ENCODE results near the gene TNFRSF13B.

Gene TNFRSF13B

GRCh38 chr17:16936536-16937310, 35.2 kb downstream of the TNFRSF13B start:
- no peak for DNase-seq

- DNase-seq: no peak
Measured at GRCh38 chr17:16935786-16936185, 36.1 kb downstream of the TNFRSF13B start.

- no peak for DNase-seq
Measured at GRCh38 chr17:16935241-16935663, 36.7 kb downstream of the TNFRSF13B start.

DNA sequence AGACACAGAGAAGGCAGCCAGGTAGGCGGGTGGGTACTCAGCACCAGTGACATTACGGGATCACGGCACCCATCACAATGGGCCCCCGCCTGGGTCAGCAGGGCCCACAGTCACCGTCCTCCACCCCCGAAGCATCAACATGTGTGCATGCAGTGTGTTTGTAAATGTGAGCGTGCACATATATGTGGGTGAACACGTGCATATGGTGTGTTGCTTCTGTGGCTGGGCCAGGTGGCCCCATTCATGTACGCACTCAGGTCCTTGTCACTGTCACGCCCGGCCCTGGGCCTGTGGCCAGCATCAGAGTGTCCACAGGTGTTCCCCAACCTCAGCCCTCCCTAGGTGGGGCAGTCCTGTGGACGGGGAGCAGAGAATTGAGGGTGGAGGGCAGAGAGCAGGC, 37.1 kb downstream of the TNFRSF13B start:
- no peak for DNase-seq

- DNase-seq: no peak
Measured at GRCh38 chr17:16934133-16934795, 37.7 kb downstream of the TNFRSF13B start.

- no peak for DNase-seq
Measured at GRCh38 chr17:16933317-16934132, 38.4 kb downstream of the TNFRSF13B start.

DNA sequence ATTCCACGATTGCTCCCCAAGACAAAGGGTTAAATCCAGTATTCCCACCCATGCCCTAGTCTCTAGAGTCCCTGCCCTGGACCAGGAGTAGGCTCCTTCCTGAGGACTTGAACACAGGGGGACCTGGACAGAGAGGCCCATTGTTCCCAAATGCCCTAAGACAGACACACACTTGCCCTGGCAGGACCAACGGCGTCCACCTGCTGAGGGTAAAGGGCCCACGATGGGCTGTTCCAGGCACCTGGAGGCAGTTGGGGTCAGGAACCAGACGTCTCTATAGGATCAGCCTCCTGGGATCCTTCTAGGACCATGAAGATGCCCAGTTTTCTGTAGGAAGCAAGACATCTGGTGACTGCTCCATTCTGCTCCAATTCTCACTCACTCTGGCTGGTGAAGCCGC, 39.3 kb downstream of the TNFRSF13B start:
- DNase-seq: no peak

GRCh38 chr17:16932156-16932555, 39.8 kb downstream of the TNFRSF13B start:
- no peak for DNase-seq

GRCh38 chr17:16931318-16932060, 40.4 kb downstream of the TNFRSF13B start:
- no peak for DNase-seq

- no peak for DNase-seq
Measured at GRCh38 chr17:16930571-16931317, 41.2 kb downstream of the TNFRSF13B start.

- DNase-seq: peak; percentile 63
Measured at GRCh38 chr17:16929757-16930520, 42.0 kb downstream of the TNFRSF13B start.

DNA sequence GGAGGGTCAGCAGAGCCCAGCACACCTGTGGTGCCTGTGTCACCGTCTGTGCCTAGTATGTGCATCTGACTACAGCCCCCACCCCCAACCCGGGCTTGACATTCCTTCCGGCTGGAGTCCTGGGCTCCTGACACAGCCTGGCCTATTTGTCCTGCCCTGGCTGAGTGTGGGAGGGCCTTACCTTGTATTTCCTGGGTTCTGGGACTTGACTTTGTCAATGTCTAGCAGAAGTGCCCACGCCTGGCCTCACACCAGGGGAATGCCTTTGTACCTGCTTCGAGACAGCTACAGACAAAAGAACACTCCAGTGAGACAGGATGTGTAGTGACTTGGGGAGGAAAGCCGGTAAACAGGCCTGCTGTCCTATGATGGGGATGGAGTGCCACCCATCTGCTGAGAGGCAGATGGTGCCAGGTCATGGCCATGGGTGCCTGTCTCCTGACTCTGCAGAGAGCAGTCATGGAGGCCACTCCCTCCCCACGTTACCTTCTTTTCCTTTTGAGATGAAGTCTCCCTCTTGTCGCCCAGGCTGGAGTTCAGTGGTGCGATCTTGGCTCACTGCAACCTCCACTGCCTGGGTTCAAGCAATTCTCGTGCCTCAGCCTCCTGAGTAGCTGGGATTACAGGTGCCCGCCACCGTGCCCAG, 42.8 kb downstream of the TNFRSF13B start:
- no peak for DNase-seq

DNA sequence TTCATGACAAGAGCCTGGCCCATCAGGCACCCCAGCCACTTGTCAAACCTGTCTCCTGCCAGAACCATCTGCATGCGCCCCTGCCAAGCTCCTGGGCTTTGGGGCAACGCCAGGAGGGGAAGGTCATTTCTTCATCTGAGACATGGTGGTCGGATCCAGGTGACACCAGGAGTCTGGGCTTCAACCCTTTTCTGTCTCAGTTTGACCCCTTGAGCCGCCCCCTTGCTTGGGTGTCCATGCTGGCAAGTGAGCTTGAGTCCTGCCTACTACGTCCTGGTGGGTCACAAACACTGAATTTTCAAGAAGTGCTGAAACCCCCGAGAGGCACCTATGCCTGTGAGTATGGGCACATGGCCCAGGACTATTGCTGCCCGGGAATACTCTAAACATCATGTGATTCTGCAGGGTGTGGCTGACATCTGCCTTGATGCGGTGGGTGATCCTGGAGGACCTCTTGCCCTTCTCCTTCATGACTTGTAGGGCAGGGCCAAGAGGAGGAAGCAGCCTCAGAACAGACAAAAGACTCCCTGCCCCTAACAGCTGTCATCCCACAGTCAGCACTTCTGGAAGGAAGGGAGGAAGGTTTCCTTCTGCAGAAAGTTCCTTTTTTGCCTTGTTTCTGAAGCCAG, 43.4 kb downstream of the TNFRSF13B start:
- no peak for DNase-seq

GRCh38 chr17:16927641-16928321, 44.1 kb downstream of the TNFRSF13B start:
- no peak for DNase-seq

- DNase-seq: no peak
Measured at GRCh38 chr17:16926571-16927451, 45.1 kb downstream of the TNFRSF13B start.

DNA sequence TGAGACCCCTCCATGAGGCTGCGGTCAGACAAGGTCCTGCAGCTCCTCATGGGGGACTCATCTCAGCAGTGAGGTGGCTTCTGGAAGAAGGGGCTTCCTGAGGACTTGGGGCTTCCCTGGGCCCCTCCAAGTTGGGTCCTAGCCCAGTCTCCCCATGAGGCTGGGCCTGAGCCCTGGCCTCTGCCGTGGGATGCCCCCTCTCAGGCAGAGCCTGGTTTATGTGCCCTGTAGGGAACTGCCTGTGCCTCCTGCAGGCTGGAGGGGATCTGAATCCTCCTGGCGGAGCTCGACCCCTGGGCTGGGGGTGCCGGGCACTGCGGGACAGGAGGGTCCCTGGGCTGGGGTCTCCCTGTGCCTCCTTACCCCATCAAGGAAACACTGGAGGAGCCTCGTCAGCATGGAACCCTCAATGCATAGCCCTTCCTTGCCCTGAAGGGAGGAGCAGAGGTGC, 45.8 kb downstream of the TNFRSF13B start:
- DNase-seq: no peak

DNA sequence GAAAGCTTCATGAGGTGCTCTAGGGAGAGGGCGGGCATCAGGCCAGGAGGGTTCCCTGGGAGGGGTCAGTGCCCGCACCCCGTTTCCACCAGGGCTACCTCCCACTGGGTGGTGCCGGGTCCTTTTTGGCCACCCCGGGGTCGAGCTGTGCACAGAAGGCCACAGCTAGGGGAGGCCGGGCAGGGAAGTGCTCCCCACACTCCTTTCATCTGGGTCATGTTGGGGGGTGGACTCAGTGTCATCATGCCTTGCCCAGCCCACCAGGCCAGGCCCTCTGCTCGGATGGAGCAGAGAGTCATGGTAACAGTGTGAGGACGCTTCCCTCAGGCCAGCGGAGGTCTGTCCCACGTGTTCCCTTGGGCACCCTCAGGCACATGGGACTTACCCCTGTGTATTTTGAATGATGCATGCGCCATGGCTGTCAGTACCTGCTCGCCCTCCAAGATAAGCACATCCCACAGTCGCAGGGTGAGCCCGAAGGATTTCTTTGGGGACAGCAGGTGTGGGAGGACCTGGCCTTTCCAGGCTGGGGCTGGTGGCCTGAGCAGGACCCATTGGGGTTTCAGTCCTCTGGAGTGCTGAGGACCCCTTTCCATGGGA, 46.4 kb downstream of the TNFRSF13B start:
- DNase-seq: no peak

All from eye (tissue), 1 donor.